HL-60 (cell line): Measurements from ENCODE around the gene FEV.

ENCODE experiments used
- CTCF ChIP-seq: IDR thresholded peaks from one replicate; pipeline ENCODE4 v1.5.1; 2011; ENCODE audit warnings: low read length, control low read depth, inconsistent platforms; ENCODE audit not compliant: insufficient read depth
- POLR2AphosphoS5 ChIP-seq: IDR thresholded peaks from 2 replicates; pipeline ENCODE4 v1.6.1; 2012; ENCODE audit warnings: low read depth
- REST ChIP-seq: IDR thresholded peaks from 2 replicates; pipeline ENCODE4 v1.6.1; 2012; ENCODE audit warnings: low read depth; ENCODE audit not compliant: insufficient replicate concordance

GRCh38 chr2:219018726-219019125, 33.7 kb upstream of the FEV start:
- TF ChIP-seq CTCF (no peak), REST (no peak), POLR2AphosphoS5 (no peak)
